Left lung (tissue), 10 donors: ENCODE results near the gene MPZL1. TPM values are rescaled to one million over a fixed set of nuclear protein-coding genes. Genes with fewer than 3 reads are reported as not detected.
"Not testable (repeated sequence)": the region's sequence is repeated elsewhere in the genome, so short reads cannot be mapped to it uniquely, and the experiment has no call there.

Experiments
- ATAC-seq: fragments of 200-7000 bp; cut with Tn5 transposase; one replicate; pipeline ENCODE4 v1.9.1; 2020; ENCODE audit warnings: moderate library complexity
- DNase-seq, 4 donors: peaks; one replicate each; pipeline ENCODE4 v3.0.0-alpha.2; 2013 to 2020
- H3K27ac ChIP-seq, 2 donors: fragments of 200-600 bp; sonication (generic) in 1 of 2; one replicate each; pipeline versions ENCODE4 v1.5.0 to v1.8.0; 2020 to 2021
- H3K27me3 ChIP-seq, 2 donors: fragments of 200-600 bp; sonication (generic) in 1 of 2; one replicate each; pipeline versions ENCODE4 v1.5.0 to v1.8.0; 2020 to 2021
- H3K36me3 ChIP-seq, 2 donors: fragments of 200-600 bp; sonication (generic) in 1 of 2; one replicate each; pipeline versions ENCODE4 v1.5.0 to v1.8.0; 2020 to 2021
- H3K4me1 ChIP-seq, 2 donors: fragments of 200-600 bp; one replicate each; pipeline ENCODE4 v1.8.0; 2021
- H3K4me3 ChIP-seq, 2 donors: fragments of 200-600 bp; sonication (generic) in 1 of 2; one replicate each; pipeline versions ENCODE4 v1.5.0 to v1.8.0; 2020 to 2021; ENCODE audit warnings: mild to moderate bottlenecking in 1 of 2
- H3K9me3 ChIP-seq, 2 donors: fragments of 200-600 bp; sonication (generic) in 1 of 2; one replicate each; pipeline versions ENCODE4 v1.5.0 to v1.8.0; 2020 to 2021
- intact Hi-C, 2 donors: fragments of 100-400 bp; cut with DNase I; formaldehyde crosslinking; loops; one replicate each; pipeline versions ENCODE4 v1.11.2 to v1.14.2; 2022
- polyA plus RNA-seq, 6 donors: library from polyadenylated mRNA; unstranded; fragments of 120-200 nt; gene quantifications; one replicate each; pipeline ENCODE4 v1.2.1, GENCODE V29; 2013; ENCODE audit not compliant: insufficient read length in 6 of 6
- total RNA-seq, 2 donors: library from RNA; stranded (reverse); fragmentation: NEBNext Ultra II Directional; extraction: Animal tissue kit (Norgen Biotek cat#: 25700); gene quantifications; one replicate each; pipeline ENCODE4 v1.2.1, GENCODE V29; 2021
- TF ChIP-seq, protein P1 (sequence below), 2 donors: fragments of 200-600 bp; sonication (generic) in 1 of 2; IDR thresholded peaks; one replicate each; pipeline versions ENCODE4 v1.5.0 to v1.8.0; 2021; ENCODE audit warnings: antibody characterized with exemption in 2 of 2
- donor health status: DM: no; HTN: yes; CAD: no.
- donor health status: DM: no; HTN: no; CAD: no.

The MPZL1 gene
- total and polyA plus RNA-seq, 8 donors = 110 to 148 (median 122) TPM

DNA sequence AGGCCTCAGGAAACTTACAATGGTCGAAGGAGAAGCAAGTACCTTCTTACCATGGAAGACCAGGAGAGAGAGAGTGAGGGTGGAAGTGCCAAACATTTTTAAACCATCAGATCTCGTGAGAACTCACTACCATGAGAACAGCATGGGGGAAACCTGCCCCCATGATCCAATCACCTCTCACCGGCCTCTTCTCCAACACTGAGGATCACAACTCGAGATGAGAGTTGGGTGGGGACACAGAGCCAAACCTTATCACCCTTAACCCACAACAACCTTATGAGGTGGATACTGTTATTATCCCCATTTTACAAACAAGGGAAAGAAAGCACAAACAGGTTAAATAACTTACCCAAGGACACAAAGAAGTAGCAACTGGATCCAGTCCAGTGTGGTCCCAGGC is 80.5 kb downstream of the MPZL1 start:
- ATAC-seq (no peak), DNase-seq (no peak)
- Histone ChIP-seq H3K36me3 (no peaks in the 10 kb centered on the region), H3K9me3 (no peaks in the 10 kb centered on the region), H3K4me1 (peaks cover 0 to 24% of the 10 kb centered on the region in 2 donors), H3K27me3 (no peaks in the 10 kb centered on the region), H3K27ac (no peak overlapping the region), H3K4me3 (no peak overlapping the region)
- intact Hi-C loops = no loop called here
- TF ChIP-seq, protein P1, sequence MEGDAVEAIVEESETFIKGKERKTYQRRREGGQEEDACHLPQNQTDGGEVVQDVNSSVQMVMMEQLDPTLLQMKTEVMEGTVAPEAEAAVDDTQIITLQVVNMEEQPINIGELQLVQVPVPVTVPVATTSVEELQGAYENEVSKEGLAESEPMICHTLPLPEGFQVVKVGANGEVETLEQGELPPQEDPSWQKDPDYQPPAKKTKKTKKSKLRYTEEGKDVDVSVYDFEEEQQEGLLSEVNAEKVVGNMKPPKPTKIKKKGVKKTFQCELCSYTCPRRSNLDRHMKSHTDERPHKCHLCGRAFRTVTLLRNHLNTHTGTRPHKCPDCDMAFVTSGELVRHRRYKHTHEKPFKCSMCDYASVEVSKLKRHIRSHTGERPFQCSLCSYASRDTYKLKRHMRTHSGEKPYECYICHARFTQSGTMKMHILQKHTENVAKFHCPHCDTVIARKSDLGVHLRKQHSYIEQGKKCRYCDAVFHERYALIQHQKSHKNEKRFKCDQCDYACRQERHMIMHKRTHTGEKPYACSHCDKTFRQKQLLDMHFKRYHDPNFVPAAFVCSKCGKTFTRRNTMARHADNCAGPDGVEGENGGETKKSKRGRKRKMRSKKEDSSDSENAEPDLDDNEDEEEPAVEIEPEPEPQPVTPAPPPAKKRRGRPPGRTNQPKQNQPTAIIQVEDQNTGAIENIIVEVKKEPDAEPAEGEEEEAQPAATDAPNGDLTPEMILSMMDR (IDR thresholded peaks at IDR 0.05) = no peak

DNA sequence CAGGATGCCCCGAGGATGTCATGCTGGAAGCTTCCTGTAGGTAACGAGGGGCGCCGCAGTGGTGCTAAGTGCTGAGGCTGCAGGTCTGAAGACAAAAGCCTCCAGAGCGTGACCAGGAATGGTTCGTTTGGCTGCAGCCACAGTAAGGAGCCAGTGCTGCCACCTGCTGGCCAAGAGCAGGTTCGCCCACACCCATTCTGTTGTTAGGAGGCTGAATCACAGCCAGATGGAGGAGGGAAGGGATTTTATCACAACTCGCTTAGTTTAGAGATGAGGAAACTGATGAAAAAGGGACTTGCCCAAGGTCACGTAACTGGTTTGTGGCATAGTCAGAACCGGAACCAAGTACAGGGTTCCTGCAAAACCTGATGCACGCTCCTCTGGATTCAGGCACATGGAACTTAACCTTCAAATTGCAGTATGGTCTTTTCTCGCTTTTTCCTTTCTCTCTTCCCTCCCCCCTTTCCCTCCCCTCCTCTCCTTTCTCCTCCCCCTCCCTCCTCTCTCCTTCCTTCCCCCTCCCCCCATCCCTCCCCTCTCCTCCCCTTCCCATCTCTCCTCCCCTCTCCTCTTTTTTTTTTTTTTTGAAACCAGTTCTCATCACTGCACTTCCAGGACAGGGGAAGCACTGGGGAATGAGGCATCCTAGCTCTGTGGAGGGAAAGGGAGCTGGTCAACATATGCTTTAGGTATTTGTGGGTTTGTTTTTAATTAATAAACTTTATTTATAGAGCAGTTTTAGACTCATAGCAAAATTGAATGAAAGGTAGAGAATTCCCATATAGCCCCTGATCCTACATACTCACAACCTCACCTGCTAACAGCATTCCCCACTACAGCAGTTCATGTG is 81.8 kb downstream of the MPZL1 start:
- Histone ChIP-seq H3K4me1 (peaks cover 0 to 24% of the 10 kb centered on the region in 2 donors), H3K27ac (peak overlapping the region in 1 of 2 donors; percentile 5), H3K36me3 (no peaks in the 10 kb centered on the region), H3K4me3 (no peak overlapping the region), H3K27me3 (no peaks in the 10 kb centered on the region), H3K9me3 (no peaks in the 10 kb centered on the region)
- TF ChIP-seq, protein P1 (IDR thresholded peaks at IDR 0.05) = peak; percentile 87 to 98
- peak; percentile 99 for ATAC-seq
- intact Hi-C loops = no loop called here
- DNase-seq = peak; percentile 74 to 95 (median 90)

DNA sequence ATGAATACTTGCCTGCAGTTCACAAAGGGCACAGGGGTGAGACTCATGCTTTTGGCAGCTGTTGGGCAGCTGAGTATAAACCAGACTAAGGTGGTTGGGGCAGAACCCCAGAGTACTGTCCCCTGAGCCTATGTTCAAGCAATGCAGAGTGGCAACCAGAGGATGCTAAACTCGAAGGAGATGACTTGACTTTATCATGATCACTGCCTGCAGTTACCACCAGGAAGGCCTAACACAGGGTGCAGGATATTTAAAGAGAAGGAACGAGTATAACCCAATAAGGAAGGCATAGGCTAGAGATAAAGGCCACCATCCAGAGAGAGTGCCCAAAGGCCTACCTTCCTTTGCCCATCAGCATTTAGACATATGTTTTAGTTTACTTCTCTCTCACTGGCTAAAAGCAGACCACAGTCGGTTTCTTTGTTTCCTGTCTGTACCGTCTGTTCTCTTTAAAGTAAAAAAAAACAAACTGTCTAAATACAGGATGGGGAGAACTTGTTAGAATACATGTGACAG is 83.3 kb downstream of the MPZL1 start:
- intact Hi-C loops = no loop called here
- H3K4me1 ChIP-seq = peaks cover 0 to 24% of the 10 kb centered on the region in 2 donors
- DNase-seq (no peak), ATAC-seq (no peak)
- H3K9me3 ChIP-seq = no peaks in the 10 kb centered on the region
- no peaks in the 10 kb centered on the region for H3K36me3 ChIP-seq
- no peak overlapping the region for H3K27ac ChIP-seq
- H3K4me3 ChIP-seq = no peak overlapping the region
- TF ChIP-seq, protein P1 (IDR thresholded peaks at IDR 0.05) = no peak
- H3K27me3 ChIP-seq = no peaks in the 10 kb centered on the region

DNA sequence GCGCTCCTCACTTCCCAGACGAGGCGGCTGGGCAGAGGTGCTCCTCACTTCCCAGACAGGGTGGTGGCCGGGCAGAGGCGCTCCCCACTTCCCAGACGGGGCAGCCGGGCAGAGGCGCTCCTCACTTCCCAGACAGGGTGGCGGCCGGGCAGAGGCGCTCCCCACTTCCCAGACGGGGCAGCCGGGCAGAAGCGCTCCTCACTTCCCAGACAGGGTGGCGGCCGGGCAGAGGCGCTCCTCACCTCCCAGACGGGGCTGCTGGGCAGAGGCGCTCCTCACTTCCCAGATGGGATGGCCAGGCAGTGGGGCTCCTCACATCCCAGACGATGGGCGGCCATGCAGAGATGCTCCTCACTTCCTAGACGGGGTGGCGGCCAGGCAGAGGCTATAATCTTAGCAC is 84.5 kb downstream of the MPZL1 start:
- H3K4me3 ChIP-seq, H3K27me3 ChIP-seq, intact Hi-C loops, ATAC-seq, H3K9me3 ChIP-seq, DNase-seq, H3K27ac ChIP-seq, H3K36me3 ChIP-seq: not testable (repeated sequence)
- peaks cover 0 to 24% of the 10 kb centered on the region in 2 donors for H3K4me1 ChIP-seq

DNA sequence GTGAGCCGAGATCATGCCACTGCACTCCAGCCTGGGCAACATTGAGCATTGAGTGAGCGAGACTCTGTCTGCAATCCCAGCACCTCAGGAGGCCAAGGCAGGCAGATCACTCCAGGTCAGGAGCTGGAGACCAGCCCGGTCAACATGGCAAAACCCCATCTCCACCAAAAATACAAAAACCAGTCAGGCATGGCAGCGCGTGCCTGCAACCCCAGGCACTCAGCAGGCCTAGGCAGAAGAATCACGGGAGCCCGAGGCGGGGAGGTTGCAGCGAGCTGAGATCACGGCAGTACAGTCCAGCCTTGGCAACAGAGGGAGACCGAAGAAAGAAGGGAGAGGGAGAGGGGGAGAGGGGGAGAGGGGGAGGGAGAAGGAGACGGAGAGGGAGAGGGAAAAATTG is 84.9 kb downstream of the MPZL1 start:
- intact Hi-C loops = not testable (repeated sequence)

DNA sequence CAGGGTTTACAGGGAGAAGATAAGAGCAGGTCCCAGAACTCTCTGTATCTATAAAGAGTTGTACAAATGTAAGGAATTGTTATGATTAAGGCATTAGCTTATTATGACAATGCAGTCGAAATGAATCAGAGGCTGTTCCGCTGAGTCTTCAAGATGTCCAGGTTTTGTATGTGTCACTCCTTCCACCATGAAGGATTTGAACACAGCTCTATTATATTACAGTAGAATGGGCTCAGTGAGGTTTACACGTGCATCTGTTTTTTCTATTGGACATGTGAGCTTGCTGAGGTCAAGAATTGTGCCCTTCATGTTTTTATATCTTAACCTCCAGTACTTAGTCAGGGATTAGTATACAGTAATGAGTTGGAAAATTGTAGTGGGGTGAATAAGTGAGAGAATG is 86.3 kb downstream of the MPZL1 start:
- ATAC-seq (no peak), DNase-seq (no peak)
- peaks cover 0 to 21% of the 10 kb centered on the region in 2 donors for H3K4me1 ChIP-seq
- H3K27me3 ChIP-seq = no peaks in the 10 kb centered on the region
- intact Hi-C loops = no loop called here
- peaks cover 0 to 4% of the 10 kb centered on the region in 2 donors for H3K9me3 ChIP-seq
- H3K4me3 ChIP-seq = no peak overlapping the region
- TF ChIP-seq, protein P1 (IDR thresholded peaks at IDR 0.05) = no peak
- H3K27ac ChIP-seq = no peak overlapping the region
- H3K36me3 ChIP-seq = no peaks in the 10 kb centered on the region

More for the DNA sequence above, 84.9 kb downstream of the MPZL1 start:
- not testable (repeated sequence) for DNase-seq, ATAC-seq, H3K27me3 ChIP-seq, H3K27ac ChIP-seq, H3K9me3 ChIP-seq, H3K36me3 ChIP-seq, H3K4me3 ChIP-seq
- H3K4me1 ChIP-seq = peaks cover 0 to 24% of the 10 kb centered on the region in 2 donors
